Activated T-cell treated with anti-CD3 and anti-CD28 coated beads for 48 hours (primary cell): ENCODE measurements around the gene BCL11B.

ENCODE experiments used
- DNase-seq: peaks from one replicate; pipeline ENCODE4 v3.0.0-alpha.2; 2020; ENCODE audit warnings: low read depth

The BCL11B gene

DNA sequence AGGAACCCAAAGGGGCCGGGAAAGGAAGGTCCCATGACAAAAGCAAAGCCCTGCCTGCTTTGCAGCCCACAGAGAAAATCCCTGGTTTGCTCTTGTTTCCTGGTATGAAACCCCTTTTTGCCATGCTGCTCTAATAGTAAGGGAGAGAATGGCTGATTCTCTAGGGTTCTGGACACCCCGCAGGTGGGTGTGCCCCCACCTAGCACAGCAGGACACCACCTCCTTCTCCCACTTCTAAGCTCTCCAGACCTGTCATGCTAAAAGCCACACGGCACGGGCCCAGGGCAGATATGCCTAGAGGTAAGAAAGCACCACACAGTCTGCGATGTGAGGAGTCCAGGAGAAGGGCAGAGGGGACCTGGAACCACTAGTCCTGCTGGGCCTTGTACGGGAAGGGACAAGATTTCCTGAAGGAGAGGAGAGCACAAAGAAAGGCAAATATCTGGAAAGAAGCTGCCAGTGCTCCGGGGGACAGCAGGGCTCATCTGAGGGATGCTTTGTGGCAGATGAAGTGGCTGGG is 113.3 kb downstream of the BCL11B start:
- no peak for DNase-seq

DNA sequence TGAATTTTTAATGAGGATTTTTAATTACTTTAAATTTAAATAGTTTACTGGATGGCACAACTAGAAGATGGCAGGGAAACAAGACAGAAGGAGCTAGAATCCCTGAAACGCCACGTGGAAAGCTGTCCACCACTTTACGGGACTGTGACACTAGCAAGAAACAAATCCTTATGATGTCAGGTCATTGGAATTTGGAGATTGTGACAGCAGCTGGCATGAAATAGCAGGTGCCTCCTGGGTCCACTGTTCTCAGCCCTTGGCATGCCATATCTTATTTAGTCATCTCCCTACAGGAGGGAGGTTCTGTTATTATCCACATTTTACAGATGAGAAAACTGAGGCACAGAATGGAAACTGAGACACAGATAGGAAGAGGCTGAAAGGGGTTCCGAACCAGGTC is 113.8 kb downstream of the BCL11B start:
- DNase-seq = no peak

DNA sequence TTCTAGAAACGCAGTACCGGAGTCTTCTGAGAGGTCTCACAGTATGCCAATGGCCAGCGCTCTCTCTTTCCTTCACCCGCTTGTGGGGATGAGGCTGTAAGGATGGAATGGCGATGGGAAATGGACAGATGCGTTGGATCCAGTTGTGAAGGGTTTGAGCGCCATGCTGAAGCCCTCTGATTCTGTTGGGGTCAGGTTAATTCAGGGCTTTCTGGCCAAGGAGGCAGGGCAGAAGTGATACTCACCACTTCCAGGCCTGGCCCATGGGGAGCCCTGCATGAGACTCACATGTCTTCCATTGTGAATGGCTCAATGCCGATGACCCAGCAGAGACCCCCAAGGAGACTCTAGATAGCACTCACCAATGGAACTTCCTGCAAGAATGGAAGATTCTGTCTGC is 114.3 kb downstream of the BCL11B start:
- DNase-seq = no peak

DNA sequence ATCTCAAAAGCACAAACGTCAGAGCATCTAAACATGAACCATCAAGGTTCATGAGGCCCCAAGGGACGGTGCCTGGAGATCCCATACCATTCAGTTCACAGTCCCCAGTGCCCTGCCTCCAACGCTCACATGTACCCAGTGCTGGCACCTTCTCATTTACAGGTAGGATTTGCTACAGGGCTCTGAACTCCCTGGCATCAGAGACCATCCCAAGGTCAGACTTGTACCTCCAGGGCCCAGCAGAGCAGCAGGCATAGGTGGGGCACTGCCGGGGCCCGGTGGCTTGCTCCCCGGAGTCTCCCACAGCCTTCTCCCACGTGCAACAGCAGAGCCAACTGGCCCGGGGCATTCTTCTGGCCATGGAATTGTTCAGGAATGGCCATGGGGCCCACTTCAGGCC is 114.8 kb downstream of the BCL11B start:
- DNase-seq = no peak

DNA sequence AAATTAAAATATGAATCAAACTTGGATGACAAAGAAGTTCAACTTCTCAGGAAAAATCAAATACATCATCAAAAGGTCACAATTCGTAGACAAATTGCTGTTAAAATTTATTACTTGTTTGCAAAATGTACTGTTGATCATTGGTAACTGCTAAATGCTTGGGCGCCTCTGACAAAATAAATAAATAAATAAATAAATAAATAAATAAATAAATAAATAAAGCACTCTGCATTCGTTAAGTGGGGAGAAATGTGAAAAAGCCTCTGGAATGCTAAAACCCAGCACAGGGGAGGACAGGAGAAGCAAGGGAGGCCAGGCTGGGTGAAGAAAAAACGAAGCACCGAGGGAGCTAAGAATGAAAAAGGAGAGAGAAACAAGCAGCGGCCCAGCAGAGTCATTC is 115.2 kb downstream of the BCL11B start:
- DNase-seq = no peak

DNA sequence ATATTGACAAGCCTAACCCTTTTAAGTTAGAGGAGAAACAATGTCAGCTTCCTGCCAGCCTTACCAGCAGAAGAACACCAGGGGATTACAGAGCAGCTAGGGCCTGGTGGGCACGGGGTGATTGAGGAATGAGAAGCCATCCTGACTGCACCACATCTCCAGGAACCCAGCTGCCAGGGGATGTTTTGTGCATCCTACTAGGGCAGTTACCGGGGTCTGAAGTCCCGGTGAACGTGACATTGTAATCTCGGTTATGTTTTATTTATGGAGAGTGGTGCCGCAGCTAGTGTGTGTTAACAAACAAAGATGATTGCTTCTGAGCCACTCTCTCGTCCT is 115.9 kb downstream of the BCL11B start:
- no peak for DNase-seq

DNA sequence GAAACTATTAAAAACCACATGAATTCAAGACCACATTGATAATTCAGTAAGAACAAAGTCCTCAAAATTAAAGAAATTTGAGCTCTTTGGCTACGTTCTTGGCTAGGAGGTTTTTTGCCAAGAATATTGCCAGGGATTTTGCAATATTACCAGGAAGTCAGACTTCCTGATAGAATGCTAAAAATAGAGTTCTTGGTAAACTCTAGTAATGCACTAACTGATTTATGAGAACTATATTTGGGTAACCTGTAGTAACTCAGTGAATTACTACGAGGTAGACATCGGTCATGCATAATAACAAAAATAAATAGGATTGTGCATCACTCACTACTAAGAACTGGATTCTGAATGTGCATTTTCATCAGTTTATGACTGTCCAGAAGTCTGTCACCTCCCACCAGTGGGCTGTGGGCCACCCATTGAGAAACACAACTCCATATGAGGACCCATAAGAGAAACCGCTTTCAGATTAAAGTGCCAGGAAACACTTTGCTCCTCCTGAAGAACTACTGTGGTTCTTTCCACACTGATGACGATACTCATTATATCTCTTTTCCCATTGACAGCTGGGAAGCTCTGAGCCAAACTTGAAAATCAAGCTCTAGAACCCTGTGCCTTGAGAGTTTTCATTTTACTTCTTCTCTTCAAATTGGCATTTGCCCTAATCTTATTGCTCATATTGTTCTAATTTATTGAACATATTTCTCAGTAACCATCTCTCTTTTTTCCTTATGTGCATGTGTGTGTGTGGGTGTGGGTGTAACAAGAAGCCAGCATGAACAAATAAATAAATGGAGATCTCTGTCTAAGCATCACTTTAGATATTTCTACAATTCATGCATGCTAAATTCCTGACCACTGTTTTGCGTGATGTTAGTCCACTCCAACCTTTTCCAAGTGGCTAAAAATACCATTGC is 116.6 kb downstream of the BCL11B start:
- DNase-seq = no peak

DNA sequence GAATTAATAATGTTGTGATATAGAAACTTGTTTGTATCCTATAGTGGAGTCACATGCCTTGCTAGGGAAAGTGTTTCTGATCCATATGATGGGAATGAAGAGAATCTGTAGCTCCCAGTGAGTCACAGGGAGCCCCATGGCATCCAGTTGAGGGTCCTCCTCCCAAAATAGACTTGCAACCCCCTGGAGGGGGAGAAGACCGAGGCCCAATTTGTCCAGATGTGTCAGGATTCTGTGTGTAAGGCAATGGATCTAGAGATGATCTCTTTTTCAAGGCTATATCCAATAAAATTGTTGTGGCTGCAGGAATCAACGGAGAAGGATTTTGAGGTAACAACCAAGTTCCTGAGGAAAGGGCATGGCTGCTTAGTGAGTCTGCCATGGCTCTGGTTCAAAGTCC is 121.8 kb downstream of the BCL11B start:
- DNase-seq = no peak

DNA sequence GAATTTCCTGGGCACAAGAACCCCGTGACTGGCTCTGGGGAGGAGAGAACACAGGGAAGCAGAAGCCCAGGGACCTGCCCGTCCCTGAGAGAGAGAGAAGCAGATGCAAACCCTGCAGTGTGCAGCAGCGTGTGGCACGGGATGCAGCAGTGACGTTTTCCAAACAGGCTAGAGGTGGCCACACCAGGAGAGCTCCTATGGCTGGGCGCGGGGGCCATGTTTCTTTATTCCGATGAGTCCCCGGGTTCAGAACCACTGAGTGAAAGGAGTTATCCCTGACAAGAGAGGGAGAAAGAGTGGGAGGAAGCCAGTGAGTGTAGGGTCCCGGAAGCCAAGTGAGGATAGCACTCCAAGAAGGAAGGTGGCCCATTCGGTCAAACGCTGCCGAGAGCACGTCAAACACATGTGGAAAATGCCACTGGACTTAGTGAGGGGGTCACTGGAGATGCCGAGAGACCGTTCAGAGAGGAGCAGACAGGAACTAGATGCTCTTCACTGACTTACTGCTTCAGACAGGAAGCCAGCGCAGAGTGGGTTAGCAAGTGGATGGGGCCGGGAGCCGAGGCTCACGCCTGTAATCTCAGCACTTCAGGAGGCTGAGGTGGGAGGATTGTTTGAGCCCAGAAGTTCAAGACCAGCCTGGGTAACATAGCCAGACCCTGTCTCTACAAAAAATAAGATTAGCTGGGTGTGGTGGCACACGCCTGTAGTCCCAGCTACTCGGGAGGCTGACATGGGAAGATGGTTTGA is 123.0 kb downstream of the BCL11B start:
- DNase-seq = no peak

DNA sequence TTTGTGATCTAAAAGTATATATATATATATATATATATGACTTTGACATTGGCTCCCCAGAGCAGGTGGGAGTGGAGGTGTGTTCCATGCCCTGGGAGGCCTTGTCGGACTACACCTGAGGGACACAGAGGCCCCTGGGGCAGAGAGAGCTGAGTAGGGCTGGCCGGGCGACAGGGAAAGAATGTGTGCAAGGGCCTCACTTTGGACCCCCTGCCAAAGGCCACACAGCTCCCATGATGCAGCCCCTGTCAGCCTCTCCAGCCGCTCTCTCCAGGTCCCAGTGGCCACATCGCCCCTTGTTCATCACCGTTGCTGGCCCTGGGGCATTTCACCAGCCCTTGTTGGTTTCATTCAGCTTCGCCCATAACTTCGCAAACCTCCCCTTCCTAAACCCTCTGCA is 123.9 kb downstream of the BCL11B start:
- no peak for DNase-seq

DNA sequence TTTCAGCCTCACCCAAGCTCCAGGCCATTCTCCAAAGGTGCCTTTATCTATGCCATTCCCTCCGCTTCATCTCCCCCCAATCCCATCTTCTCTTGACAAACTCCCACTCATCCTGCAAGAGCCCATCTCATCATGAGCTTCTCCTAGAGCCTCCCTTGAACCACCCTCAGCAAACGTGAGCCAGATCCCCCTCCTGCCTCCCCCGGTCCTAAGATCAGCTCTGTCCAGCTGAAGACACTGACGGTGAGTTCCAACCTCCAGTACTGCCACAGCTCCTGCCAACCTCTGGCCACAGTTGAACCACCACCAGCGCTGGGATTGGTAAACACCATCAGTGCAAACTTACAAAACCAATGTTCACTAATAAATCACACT is 124.6 kb downstream of the BCL11B start:
- DNase-seq = no peak

DNA sequence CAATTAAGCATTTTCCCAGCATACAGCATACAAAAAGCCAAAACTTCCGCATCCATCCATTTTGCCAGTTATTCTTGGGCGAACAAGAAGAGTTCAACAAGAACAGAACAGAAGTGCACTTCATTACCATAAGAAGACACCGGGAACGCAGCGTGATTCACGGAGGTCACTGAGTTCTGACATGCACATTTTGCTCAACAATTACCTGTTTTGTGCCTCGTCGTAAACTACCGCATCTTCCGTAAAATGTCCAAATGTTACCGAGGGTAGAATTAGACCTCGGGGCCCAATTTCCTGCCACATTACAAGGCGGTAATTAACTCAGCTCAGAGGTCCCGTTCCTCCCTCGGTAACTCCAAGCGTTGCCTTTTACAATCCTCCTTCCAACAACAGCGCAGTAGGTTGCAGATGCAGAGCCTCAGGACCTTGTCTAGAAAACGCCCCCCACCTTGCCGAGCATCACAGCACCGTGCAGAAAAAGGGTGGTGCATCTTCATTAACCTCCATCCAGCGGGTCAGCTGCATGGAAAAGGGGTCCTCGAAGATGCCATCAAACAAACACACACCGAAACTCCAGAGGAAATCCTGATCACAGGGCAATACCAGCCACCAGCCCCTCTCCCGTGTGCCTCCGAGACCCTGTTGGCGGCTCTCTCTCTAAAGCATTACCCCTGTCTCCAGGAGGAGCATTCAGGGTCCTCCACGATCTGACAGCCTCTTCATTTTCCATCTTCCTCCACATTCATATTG is 125.2 kb downstream of the BCL11B start:
- DNase-seq = no peak

DNA sequence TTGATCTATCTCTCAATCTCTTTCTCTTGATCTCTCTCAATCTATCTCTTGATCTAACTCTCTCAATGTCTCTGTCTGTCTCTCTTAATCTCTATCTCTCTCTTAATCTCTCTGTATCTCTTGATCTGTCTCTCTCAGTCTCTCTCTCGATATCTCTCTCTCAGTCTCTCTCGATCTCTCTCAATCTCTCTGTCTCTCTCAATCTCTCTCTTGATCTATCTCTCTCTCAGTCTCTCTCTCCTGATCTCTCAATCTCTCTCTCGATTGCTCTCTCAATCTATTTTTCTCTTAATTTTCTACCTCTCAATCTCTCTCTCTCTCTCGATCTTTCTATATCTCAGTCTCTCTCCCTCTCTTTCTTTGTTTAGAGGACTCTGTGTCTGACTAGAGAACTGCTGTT is 126.7 kb downstream of the BCL11B start:
- DNase-seq = no peak

DNA sequence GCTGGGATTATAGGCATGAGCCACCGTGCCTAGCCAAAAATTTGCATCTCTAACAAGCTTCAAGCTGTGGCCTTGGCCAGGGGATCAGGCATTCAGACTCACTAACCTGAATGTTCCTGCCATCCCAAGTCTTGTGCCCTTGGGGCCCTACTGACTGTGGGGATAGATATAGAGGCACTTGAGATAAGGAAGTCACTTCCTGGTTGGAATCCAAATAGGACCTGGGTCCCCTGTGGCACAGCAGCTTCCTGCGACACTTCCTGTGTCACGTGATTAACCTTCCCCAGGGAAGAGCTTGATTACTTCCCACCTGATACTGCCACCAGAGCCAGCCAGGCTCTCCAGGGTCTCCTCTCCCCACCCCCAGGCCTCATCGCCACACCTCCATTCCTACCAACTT is 128.2 kb downstream of the BCL11B start:
- no peak for DNase-seq

DNA sequence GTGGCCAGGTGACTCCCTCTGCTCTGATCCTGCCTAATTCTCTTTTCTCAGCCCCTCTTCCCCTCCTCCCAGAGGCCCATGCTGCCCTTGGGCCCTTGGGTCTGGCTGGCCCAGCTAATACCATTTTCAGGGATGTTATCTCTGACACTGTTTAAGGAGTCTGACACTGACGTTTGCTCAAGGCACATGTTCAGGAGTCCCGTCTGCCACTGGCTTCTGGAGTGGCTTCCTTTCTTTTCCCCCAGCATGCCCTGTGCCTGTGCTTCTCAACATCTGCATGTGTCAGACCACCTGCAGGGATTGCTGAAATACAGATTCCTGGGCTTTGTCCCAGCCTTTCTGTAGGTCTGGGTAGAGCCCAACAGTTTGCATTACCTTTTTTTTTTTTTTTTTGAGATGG is 128.9 kb downstream of the BCL11B start:
- no peak for DNase-seq

DNA sequence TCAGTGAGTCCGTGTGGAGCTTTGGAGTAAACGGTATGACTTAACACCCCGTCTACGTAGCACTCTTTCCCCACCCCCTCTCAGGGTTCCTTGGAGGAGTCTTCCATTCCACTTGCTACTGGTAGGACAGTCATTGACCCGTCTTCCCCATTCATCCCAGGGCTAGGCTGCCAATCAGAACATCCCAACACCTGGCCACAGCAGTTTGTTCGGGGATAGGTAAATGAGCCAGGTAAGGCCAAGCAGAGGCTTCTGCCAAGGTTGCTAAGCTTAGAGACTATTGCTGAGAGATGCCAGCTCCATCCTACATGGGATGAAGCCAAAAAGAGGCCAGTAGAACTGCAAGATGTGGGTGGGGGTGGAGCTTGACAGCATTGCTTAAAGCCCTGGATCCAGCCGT is 130.8 kb downstream of the BCL11B start:
- DNase-seq = no peak

DNA sequence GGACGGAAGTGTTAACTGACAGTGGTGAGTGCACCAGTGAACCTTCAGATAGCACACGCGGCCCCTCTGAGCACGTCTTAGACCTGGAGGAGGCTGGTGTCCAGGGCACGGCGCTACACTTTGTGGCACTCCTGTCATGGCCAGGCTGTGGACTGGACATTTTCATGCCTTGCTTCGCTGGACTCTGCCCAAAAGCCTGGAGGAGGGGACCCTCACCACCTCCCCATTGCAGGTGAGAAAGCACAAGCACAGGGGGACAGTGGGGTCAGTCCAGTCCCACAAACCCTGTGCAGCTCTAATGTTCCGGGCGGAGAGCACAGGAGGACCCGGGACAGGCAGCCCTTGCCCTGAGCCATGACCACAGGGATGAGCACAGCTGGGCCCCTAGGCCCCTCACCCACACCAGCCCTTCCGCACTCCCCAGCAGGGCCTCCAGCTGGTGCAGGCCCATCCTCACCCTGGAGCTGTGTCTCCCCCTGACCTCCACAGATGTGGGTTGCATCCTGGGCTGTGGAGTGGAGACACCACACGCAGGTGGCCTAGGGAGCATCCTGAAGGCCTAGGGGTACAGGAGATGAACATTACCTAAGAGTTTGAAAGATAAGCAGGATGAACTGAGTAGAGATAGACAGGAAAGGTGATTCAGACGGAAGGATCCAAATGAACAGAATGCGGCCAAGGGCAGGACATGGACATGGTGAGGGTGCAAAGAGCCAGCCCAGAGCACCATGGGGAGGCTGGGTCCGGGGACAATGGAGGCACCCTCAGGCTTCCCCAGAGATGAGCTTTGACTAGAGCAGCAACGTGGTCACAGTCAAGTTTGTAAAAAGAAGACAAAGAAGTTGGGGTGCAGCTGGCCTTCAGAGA is 132.8 kb downstream of the BCL11B start:
- no peak for DNase-seq

DNA sequence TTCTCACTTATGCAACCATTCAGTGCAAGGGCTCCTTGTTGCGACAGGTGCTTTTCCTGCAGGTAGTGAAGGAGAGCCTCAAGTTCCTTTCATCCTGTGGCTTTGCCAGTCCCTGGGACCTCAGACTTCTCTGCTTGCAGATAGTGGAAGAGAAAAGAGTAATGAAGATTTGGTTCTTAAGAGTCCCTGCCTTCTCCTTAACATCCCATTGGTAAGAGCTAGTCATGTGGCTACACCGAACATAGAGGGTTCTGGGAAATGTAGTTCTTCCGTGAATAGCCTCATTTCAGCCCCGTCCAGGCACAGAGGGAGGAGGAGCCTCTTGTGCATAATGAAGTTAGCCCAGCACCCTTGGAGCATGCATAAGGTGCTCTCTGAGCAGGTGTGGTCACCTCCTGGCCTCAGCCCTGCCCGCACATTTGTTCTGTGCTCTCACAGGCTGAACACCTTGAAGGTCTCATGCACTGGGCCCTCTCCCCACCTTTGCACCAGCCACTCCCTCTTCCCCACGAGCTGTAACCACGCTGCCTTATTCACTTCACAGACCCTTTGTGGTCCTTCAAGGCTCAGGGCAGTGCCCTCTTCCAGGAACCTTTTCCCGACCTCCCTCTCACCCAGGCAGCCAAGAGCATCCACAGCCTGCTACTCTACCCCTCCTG is 134.0 kb downstream of the BCL11B start:
- DNase-seq = no peak

DNA sequence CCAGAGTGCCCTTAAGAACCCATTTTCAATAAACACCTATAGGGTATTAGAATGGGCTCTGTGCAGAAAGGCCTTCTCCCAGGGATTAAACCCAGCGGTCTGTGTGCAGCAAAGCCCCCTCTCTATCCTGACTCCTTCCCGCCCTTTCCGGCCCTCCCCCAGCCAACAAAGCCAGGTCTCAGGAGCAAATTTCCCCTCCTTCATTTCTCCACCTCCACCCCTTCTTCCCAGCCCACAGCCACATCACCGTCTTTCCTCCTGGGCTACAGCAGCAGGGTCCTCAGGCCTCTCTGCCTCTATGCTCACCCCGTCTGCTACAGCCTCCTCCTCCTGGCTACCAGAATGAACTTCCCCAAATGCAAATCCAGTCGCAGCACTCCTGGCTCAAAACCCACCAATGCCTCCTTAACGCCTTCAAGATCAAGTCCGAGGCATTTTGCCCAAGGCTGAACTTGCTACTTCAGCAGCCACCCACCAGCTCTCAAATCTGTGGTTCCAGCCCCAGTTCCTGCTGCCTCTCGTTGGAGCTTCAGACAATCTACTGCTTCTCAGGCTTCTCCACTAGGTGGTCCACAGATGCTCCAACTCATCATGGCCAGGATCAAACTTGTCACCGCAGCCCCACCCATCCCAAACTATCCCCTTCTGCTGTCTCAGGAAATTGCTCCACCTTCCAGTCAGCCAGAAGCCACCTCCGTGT is 134.8 kb downstream of the BCL11B start:
- no peak for DNase-seq

DNA sequence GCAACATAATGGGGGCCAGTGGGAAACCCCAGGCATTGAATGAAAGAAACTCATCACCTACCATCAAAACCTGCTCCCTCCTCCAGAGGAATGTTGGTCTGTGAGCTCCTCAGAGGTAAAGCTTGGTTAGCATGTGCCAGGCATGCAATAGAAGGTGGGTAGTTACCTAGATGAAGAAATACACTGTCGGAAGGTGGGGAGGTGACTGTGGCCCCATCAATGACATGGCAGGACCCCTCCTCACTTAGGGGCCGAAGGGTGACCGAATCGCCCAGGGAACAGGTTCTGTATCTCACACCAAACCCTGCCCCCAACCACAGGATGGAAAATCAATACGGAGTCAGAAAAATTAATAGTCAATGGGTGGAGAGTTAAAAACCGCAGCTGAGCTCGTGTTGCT is 135.6 kb downstream of the BCL11B start:
- no peak for DNase-seq

DNA sequence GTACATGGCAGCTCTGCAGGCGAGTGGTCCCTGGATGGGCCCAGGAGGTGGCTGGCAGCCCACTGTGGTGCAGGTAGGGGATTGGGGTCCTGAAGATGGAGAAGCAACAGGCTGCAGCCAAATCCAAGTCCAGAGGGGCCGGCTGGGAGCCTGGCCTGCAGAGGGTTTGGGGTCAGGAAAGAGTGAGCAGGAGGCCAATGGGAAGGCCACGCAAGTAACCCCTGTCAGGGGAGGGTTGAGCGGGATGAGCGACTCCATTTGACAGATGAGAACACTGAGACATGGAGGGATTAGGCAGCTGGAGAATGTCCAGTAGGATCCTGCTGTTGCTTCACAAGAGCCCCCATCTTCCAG is 136.0 kb downstream of the BCL11B start:
- no peak for DNase-seq
